Epidermal melanocyte (primary cell): ENCODE measurements around the gene CNNM3.
"Not testable (repeated sequence)": the region's sequence is repeated elsewhere in the genome, so short reads cannot be mapped to it uniquely, and the experiment has no call there.

ENCODE experiments used
- DNase-seq: peaks from one replicate; pipeline ENCODE4 v3.0.0; 2011; ENCODE audit warnings: low spot score; ENCODE audit not compliant: insufficient read length

CNNM3 gene

GRCh38 chr2:96839293-96839874 lies 23.3 kb downstream of the CNNM3 start:
- DNase-seq = no peak

GRCh38 chr2:96839875-96840850 lies 24.1 kb downstream of the CNNM3 start:
- DNase-seq = no peak

- no peak for DNase-seq
Observed at GRCh38 chr2:96841701-96842495, 25.8 kb downstream of the CNNM3 start.

- DNase-seq = no peak
Observed at GRCh38 chr2:96842600-96842999, 26.5 kb downstream of the CNNM3 start.

- DNase-seq = no peak
Observed at GRCh38 chr2:96843538-96844268, 27.6 kb downstream of the CNNM3 start, which contains the start of gene ANKRD23. ANKRD23 (minus strand) TSS chr2:96844021; CDS start chr2:96843992, 29 bp downstream.

GRCh38 chr2:96844405-96844808 lies 28.3 kb downstream of the CNNM3 start:
- DNase-seq = no peak

- no peak for DNase-seq
Observed at GRCh38 chr2:96846825-96847224, 30.8 kb downstream of the CNNM3 start.

- DNase-seq = no peak
Observed at GRCh38 chr2:96847586-96847985, 31.5 kb downstream of the CNNM3 start.

- DNase-seq = no peak
Observed at GRCh38 chr2:96848264-96848663, 32.2 kb downstream of the CNNM3 start.

- DNase-seq = no peak
Observed at GRCh38 chr2:96852667-96853066, 36.6 kb downstream of the CNNM3 start.

GRCh38 chr2:96853321-96853720 lies 37.3 kb downstream of the CNNM3 start:
- no peak for DNase-seq

- DNase-seq = no peak
Observed at GRCh38 chr2:96856776-96857666, 41.0 kb downstream of the CNNM3 start.

- DNase-seq = peak; percentile 98
Observed at GRCh38 chr2:96857667-96858372, 41.8 kb downstream of the CNNM3 start, which contains the start of gene ANKRD39. ANKRD39 (minus strand) TSS chr2:96858016; CDS start chr2:96857987, 29 bp downstream.

- no peak for DNase-seq
Observed at GRCh38 chr2:96859099-96859649, 43.1 kb downstream of the CNNM3 start.

GRCh38 chr2:96859681-96860064 lies 43.6 kb downstream of the CNNM3 start:
- DNase-seq = peak; percentile 64

GRCh38 chr2:96860065-96861029 lies 44.3 kb downstream of the CNNM3 start:
- DNase-seq = no peak

GRCh38 chr2:96861074-96861473 lies 45.0 kb downstream of the CNNM3 start:
- DNase-seq = no peak

- not testable (repeated sequence) for DNase-seq
Observed at GRCh38 chr2:96863056-96863455, 47.0 kb downstream of the CNNM3 start.
